OCI-LY7 (cell line): Measurements from ENCODE around the gene TOX3. TPM values are rescaled to one million over a fixed set of nuclear protein-coding genes. Genes with fewer than 3 reads are reported as not detected.

ENCODE experiments used
- BruUV-seq: library from RNA; stranded (reverse); fragments of 400-500 nt; replicated peaks from 2 replicates; lab custom pipeline; 2021; lab: Mats Ljungman, UMichigan
- CTCF ChIA-PET: fragments of 300-600 bp; sonication (Branson Sonifier 250); formaldehyde crosslinking; loops from one replicate; lab custom pipeline; 2022; ENCODE audit warnings: antibody characterized with exemption; ENCODE audit not compliant: unreplicated experiment; lab: Charles Lee
- POLR2A ChIA-PET: fragments of 300-600 bp; sonication (Branson Sonifier 250); formaldehyde crosslinking; loops from one replicate; lab custom pipeline; 2022; ENCODE audit warnings: antibody characterized with exemption; lab: Charles Lee
- DNase-seq: peaks from one replicate; pipeline ENCODE4 v3.0.0-alpha.2; 2015; ENCODE audit warnings: low spot score
- H2AFZ ChIP-seq: fragments of 200-600 bp; sonication (generic), shearing (Covaris generic); 2 replicates; pipeline ENCODE4 v1.6.1; 2014; ENCODE audit warnings: mild to moderate bottlenecking, antibody characterized with exemption, low read length, moderate library complexity
- H3K27ac ChIP-seq: fragments of 200-600 bp; sonication (generic); 2 replicates; pipeline ENCODE4 v1.5.1; 2014; ENCODE audit warnings: mixed run types, low read depth, mild to moderate bottlenecking, moderate library complexity, low read length, inconsistent platforms; ENCODE audit not compliant: poor library complexity, severe bottlenecking
- H3K36me3 ChIP-seq: fragments of 200-600 bp; sonication (generic); 2 replicates; pipeline ENCODE4 v1.6.1; 2014; ENCODE audit warnings: mild to moderate bottlenecking, antibody characterized with exemption, low read length, moderate library complexity, mixed read lengths; ENCODE audit not compliant: insufficient read depth
- H3K4me1 ChIP-seq: fragments of 200-600 bp; sonication (generic); 2 replicates; pipeline ENCODE4 v1.5.1; 2014; ENCODE audit warnings: mild to moderate bottlenecking, low read length; ENCODE audit not compliant: insufficient read depth, poor library complexity, severe bottlenecking
- H3K4me2 ChIP-seq: fragments of 200-600 bp; sonication (generic); 2 replicates; pipeline ENCODE4 v1.6.1; 2014; ENCODE audit warnings: mild to moderate bottlenecking, low read length
- H3K4me3 ChIP-seq: fragments of 200-600 bp; sonication (generic); 2 replicates; pipeline ENCODE4 v1.5.1; 2014; ENCODE audit warnings: mild to moderate bottlenecking, low read depth, low read length; ENCODE audit not compliant: poor library complexity, severe bottlenecking
- H3K79me2 ChIP-seq: fragments of 200-600 bp; sonication (generic); 2 replicates; pipeline ENCODE4 v1.6.1; 2016; ENCODE audit warnings: low read depth, mild to moderate bottlenecking, low read length, moderate library complexity, mixed read lengths; ENCODE audit not compliant: insufficient read depth
- H3K9me2 ChIP-seq: fragments of 200-600 bp; sonication (generic); 2 replicates; pipeline ENCODE4 v1.6.1; 2016; ENCODE audit warnings: mild to moderate bottlenecking, low read length, mixed read lengths; ENCODE audit not compliant: insufficient read depth
- H3K9me3 ChIP-seq: fragments of 200-600 bp; sonication (generic); 2 replicates; pipeline ENCODE4 v1.6.1; 2014; ENCODE audit warnings: mild to moderate bottlenecking, mixed run types, low read length, mixed read lengths
- H4K20me1 ChIP-seq: fragments of 200-600 bp; sonication (generic); 2 replicates; pipeline ENCODE4 v1.6.1; 2014; ENCODE audit warnings: mild to moderate bottlenecking, antibody characterized with exemption, low read length, moderate library complexity, mixed read lengths; ENCODE audit not compliant: insufficient read depth
- EZH2phosphoT487 ChIP-seq: fragments of 200-600 bp; sonication (generic); IDR thresholded peaks from 2 replicates; pipeline ENCODE4 v1.6.1; 2018; ENCODE audit warnings: low read depth, borderline replicate concordance, mild to moderate bottlenecking, mixed run types, antibody characterized with exemption, low read length, moderate library complexity, mixed read lengths
- intact Hi-C: fragments of 100-400 bp; cut with micrococcal nuclease; formaldehyde crosslinking; loops from one replicate; pipeline ENCODE4 v1.10.0; 2022; ENCODE audit not compliant: unreplicated experiment
- total RNA-seq, 2 experiments: library from RNA; depleted of rRNA in 1 of 2; stranded (reverse); fragments of >200 nt in 1 of 2; shearing (Covaris generic) in 1 of 2; gene quantifications; 2 replicates each; pipeline ENCODE4 v1.2.3, GENCODE V29; 2014 to 2022
- TF ChIP-seq, protein P1 (sequence below): fragments of 200-600 bp; sonication (generic); conservative IDR thresholded peaks from 2 replicates; pipeline ENCODE4 v1.5.1; 2014; ENCODE audit warnings: mild to moderate bottlenecking, antibody characterized with exemption, low read length, moderate library complexity, mixed read lengths

The TOX3 gene
- total RNA-seq, 2 experiments from 2014 or later: not detected

DNA sequence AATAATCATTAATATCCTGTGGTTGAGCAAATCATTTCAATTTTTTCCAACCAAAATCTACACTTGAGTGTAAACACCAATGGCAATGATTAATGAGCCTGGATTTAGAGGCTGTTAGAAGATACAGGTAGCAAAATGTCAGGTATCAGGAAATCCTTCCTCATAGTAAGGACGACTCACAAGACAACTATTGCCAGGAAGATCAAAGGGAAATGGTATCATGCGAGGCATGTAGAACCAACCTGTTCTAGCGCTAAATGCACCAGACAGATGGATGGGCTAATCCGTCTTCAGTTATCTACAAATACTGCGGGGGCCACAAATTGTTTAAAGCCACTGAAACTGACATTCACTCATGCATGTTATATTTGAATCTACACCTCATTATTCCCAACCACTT lies 28.1 kb downstream of the TOX3 start:
- H3K27ac ChIP-seq: no peak overlapping the region
- H4K20me1 ChIP-seq: no peaks in the 10 kb centered on the region
- H2AFZ ChIP-seq: no peak overlapping the region
- no peaks in the 10 kb centered on the region for H3K79me2 ChIP-seq
- TF ChIP-seq, protein P1, sequence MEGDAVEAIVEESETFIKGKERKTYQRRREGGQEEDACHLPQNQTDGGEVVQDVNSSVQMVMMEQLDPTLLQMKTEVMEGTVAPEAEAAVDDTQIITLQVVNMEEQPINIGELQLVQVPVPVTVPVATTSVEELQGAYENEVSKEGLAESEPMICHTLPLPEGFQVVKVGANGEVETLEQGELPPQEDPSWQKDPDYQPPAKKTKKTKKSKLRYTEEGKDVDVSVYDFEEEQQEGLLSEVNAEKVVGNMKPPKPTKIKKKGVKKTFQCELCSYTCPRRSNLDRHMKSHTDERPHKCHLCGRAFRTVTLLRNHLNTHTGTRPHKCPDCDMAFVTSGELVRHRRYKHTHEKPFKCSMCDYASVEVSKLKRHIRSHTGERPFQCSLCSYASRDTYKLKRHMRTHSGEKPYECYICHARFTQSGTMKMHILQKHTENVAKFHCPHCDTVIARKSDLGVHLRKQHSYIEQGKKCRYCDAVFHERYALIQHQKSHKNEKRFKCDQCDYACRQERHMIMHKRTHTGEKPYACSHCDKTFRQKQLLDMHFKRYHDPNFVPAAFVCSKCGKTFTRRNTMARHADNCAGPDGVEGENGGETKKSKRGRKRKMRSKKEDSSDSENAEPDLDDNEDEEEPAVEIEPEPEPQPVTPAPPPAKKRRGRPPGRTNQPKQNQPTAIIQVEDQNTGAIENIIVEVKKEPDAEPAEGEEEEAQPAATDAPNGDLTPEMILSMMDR: no peak
- TF ChIP-seq EZH2phosphoT487: no peak
- no peaks in the 10 kb centered on the region for H3K36me3 ChIP-seq
- no peak for DNase-seq
- no peaks in the 10 kb centered on the region for H3K4me1 ChIP-seq
- H3K4me3 ChIP-seq: no peak overlapping the region
- no TSS peak for BruUV-seq
- intact Hi-C loops: no loop called here
- no peak overlapping the region for H3K4me2 ChIP-seq
- no peaks in the 10 kb centered on the region for H3K9me3 ChIP-seq
- ChIA-PET CTCF (no interaction called here), POLR2A (no interaction called here)
- no peaks in the 10 kb centered on the region for H3K9me2 ChIP-seq

GRCh38 chr16:52515068-52515671 lies 31.8 kb downstream of the TOX3 start:
- intact Hi-C loops: no loop called here
- POLR2A ChIA-PET: interaction anchor here (0.5 to 1.1 kb wide), 5 partner anchors 16 to 249 kb away, joined by 3 to 5 read pairs (median 4); no protein-coding TSS in a partner anchor
- TF ChIP-seq, protein P1: no peak
- no peak for TF ChIP-seq EZH2phosphoT487
- Histone ChIP-seq H2AFZ (no peak overlapping the region), H3K9me2 (no peaks in the 10 kb centered on the region), H4K20me1 (no peaks in the 10 kb centered on the region), H3K4me1 (no peaks in the 10 kb centered on the region), H3K9me3 (no peaks in the 10 kb centered on the region), H3K4me3 (no peak overlapping the region), H3K4me2 (no peak overlapping the region), H3K27ac (no peak overlapping the region), H3K79me2 (no peaks in the 10 kb centered on the region), H3K36me3 (no peaks in the 10 kb centered on the region)
- CTCF ChIA-PET: no interaction called here
- no TSS peak for BruUV-seq
- no peak for DNase-seq

- no TSS peak for BruUV-seq
- POLR2A ChIA-PET: interaction anchor here (0.8 to 1.2 kb wide), 2 partner anchors 8 to 95 kb away, joined by 3 read pairs; no protein-coding TSS in a partner anchor
Observed at GRCh38 chr16:52512297-52512987, 34.5 kb downstream of the TOX3 start.

More at GRCh38 chr16:52512297-52512987, 34.5 kb downstream of the TOX3 start:
- intact Hi-C loops: no loop called here
- Histone ChIP-seq H4K20me1 (no peaks in the 10 kb centered on the region), H3K9me2 (no peaks in the 10 kb centered on the region), H3K36me3 (no peaks in the 10 kb centered on the region), H2AFZ (no peak overlapping the region), H3K79me2 (no peaks in the 10 kb centered on the region), H3K4me3 (no peak overlapping the region), H3K4me1 (no peaks in the 10 kb centered on the region), H3K9me3 (no peaks in the 10 kb centered on the region), H3K27ac (no peak overlapping the region), H3K4me2 (no peak overlapping the region)
- DNase-seq: no peak
- CTCF ChIA-PET: no interaction called here
- TF ChIP-seq, protein P1: no peak
- no peak for TF ChIP-seq EZH2phosphoT487
